ENCODE data around the gene INF2.
"Not testable (repeated sequence)": the region's sequence is repeated elsewhere in the genome, so short reads cannot be mapped to it uniquely, and the experiment has no call there.

The INF2 gene

DNA sequence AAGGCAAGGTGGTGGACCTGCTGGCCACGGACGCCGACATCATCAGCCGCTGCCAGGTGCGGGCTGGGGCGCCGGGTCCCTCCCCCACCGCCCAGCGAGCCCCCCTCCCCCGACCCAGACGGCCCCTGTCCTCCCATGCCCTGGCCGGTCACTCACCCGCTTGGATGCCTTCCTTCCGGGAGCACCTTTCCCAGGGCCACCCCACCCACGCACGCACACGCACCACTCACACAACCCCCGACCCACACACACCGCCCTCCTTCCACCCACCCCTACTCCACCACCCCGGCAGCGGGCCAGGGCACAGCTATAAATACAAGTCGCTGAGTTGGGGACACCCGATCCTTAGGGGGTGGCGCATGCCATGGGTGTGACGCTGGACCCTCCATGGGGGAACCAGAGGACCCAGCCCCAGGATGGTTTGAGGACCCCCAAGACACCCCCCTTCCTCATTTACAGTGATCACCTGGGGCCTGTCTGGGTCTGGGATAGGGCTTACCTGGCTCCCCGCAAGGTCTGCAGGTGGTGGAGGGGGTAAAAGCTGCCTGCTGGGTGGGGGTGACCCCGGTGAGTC is 35.1 kb downstream of the INF2 start:
- DNase-seq = no peak

DNA sequence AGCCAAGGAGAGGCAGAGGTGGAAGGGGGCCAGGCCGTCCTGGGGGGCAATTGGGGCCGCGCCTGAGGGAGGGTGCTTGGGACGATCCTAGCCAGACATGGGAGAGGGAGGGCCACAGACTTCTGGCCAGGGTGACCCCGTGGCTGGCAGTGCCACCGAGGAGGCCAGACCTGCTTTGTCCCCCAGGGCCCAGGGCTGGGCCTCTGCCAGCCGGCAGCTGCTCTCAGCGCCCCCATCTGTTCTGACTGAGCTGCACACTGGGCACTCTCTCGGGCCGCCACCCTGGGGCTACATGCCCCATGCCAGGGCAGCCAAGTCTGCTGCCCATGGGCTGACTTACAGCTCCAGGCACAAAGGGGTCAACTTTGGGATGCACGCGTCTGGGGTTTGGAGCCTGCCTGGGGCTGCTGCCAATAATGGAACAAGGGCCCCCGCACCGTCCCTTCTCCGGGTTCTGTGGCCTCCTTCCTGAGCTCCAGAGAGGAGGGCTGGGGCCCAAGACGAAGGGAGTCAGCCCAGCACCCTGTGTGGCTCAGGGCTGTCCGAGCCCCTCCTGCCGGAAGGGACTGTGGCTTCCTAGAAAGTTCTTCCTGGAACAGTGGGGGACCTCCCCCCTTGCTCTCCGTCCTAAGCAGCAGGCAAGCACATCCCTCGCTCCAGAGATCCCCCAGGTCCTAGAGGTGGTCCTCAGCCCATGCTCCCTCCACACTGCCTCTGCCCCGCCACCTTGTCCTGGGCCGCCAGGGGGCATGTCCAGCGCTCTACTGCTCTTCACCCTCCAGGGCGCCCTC is 35.8 kb downstream of the INF2 start:
- DNase-seq = no peak

DNA sequence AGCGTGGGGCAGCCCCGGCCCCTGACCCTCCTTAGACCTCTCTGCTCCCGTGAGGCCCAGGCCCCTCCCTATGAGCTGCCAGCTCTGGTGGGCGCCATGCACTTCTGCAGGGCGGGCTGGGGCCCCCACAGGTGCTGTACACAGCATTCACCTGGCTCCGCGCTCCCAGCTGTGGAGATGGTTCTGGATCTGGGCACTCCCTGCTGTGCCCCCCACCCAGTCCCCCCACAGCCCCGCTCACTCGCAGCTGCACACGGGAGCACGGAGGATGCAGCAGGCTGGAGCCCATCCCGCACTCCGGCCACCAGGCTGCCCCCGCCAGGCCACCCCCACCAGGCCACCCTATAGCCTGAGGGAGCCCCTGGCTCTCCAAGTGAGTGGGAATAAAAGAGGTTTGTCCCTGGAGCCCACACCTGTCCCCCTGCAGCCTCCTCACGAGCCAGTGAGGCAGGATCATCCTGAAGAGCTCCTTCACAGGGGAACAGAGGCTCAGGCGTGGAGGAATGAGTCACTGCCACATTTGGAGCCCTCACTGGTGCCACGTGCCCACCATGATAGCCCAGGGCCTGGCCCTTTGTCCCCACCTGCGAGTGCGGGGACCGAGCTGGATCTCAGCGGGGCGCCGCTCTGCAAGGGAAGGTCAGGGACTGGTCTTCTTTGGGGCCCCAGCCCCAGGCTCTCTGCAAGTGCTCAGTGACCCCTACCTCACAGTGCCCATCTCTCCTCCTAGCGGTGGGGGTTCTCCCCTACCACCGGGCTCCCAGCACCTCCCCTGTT is 36.5 kb downstream of the INF2 start:
- DNase-seq = no peak

DNA sequence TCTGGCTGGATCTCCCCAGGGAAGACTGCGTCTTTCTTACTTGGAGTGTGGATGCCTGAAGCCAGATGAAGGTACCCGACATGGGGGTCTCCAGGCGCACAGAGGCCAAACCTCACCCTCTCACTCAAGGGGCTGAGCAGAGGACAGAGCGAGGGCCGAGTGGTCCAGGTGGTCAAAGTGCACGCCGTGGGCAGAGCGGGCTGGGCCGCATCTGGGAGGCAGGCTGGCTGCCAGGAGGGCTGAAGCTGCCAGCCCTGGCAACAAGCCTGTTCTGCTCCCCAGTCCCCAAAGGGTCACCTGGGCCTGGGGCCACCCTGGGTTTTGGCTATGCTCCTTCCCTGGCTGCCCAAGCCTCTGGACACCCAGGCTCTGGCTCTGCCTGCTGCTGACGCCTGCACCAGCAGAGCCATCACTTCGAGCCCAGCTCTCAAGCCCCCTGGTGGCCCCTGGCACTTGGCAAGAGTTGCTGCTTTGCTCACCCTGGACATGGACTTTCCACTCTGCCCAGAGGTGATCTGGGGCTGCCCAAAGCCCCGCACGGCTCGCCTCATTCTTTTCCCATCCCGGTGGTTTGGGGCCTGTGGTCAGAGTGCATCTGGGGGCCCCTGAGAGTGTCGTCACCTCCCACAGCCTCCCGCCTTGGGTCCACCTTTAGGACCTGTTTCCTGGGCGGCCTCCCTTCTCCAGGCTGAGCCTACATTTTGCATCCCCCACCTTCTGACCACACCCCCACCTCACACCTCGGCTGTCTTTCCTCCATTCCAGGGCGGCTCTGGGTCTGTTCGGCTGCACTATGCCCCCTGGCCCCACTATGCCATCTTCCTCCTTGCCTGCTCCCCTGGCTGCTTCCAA is 37.4 kb downstream of the INF2 start:
- DNase-seq = no peak

DNA sequence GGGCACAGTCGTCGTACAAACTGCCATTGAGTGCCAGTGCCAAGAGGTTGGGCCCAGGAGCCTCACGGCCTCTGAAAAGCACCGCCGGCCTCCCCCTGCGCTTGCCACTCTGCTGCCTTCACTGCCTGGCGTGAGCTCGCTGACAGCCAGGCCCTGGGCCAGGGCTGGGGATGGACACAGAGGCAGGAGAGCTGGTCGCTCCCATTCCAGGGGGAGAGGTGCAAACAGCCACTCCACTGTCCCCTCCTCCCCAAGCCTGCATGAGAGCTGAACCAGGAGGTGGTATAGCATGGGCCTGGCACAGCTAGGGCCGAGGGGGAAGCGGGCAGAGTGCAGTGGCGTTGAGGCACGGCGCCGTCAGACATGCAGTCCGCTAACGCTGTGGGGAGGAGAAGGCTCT is 39.2 kb downstream of the INF2 start:
- DNase-seq = no peak

DNA sequence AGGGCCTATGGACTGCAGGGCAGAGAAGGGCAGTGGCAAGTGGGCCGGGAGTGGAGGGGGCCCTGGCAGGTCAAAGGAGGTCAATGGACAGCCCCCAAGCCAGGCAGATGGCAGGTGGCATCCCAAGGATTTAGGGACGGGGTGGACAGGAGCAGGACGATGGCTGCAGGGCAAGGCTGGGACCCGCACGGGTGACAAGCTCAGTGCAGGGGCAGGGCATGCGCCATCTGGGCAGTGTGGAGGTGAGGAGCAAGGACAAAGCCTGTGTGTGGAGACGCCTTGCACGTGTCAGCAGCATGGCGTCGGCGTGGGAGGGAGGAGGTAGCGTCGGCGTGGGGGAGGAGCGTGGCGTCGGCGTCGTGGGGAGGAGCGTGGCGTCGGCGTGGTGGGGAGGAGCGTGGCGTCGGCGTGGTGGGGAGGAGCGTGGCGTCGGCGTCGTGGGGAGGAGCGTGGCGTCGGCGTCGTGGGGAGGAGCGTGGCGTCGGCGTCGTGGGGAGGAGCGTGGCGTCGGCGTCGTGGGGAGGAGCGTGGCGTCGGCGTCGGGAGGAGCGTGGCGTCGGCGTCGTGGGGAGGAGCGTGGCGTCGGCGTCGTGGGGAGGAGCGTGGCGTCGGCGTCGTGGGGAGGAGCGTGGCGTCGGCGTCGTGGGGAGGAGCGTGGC is 39.9 kb downstream of the INF2 start:
- not testable (repeated sequence) for DNase-seq

DNA sequence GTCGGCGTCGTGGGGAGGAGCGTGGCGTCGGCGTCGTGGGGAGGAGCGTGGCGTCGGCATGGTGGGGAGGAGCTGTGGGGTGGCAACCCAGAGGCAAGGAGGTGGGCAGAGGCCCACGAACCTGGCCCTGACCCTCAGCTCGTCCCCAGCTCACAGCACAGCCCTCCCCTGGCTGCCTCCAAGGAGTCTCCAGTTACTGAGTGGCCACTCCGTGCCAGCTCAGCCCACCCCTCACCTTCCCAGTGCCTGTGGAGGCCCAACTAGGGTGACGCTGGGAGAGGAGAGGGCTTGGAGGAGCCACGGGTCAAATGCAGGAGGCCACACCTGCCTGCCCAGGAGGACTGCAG is 40.4 kb downstream of the INF2 start:
- DNase-seq = no peak

DNA sequence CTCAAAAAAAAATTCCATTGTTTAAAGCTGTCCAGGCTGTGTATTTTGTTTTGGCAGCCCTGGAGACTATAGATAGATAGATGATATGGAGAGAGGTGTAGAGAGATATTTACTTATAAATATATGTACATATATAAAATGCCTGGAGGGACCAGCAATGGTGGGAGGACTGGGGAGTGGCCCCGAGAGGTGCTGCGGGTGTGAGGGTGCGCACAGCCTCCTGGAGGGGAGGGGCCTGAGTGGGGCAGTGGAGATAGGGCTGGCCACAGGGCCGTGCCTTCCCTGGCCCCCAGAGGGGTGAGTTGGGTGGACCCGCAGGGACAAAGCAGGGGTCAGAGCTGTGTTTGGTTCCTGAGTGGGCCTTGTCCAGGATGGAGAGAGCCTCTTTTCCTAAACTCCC is 41.1 kb downstream of the INF2 start:
- no peak for DNase-seq

DNA sequence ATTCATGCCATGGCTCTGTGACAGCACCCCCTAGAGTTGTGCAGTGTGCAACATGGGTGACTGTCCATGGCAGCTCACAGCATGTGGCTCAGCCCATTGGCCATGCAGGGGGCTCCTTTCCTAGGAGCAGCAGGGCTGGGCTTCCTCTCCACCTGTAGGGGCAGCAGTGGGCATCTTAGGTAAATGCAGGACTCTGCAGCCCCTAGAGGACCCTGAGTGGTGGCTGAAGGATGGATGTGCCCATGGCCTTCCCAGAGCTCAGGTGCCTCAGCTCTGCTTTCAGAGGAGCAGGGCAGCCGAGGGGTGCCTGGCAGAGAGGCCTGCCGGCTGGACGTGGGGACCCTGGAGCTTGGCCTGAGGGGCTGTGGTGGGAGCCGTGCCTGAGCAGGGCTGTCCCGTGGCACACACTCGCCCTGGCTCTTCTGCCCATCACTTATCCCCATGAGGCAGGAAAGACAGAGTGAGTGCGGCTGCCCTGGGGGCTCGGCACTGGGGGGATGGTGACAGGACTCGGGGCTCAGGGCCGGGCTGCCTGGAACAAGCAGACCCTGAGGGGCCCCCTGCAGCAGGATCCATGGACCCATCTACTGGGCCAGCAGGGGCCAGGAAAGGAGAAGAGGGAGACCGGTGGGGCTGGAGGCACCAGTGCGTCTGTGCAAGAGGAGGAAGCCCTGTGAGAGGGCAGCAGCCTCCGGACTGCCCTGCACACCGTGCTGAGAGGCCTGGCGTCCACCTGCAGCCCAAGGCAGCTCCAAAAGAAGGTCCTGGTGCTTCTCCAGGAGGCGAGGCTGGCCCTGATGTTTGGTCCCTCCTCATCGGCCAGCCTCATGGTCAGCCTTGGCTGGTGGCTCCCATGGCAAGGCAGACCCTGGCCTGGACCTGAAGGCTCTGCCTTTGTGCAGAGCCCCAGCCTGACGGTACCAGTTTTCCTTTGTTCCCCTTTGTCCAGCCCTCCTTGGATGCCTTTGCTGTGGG is 42.2 kb downstream of the INF2 start:
- no peak for DNase-seq

DNA sequence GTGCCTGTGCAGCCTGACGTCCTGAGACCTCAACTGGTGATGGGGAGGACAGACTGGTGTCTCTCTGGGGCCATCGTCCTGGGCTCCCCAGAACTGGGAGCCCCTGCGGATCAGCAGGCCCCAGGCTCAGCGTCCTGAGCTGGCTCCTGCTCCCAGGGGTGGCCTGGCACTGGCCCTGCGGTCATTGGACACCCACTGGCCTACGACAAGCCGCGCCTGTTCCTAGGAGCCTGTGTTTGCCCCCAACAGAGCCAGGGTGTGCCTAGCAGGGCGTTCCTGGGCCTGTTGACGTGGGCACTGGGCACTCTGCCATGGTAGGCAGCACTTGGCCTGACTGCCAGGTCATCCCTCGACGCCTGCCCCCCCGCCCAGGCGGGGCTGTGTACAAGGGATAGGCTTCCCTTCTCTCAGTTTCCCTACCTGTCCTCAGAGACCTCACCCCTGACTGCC is 43.0 kb downstream of the INF2 start:
- DNase-seq = no peak

DNA sequence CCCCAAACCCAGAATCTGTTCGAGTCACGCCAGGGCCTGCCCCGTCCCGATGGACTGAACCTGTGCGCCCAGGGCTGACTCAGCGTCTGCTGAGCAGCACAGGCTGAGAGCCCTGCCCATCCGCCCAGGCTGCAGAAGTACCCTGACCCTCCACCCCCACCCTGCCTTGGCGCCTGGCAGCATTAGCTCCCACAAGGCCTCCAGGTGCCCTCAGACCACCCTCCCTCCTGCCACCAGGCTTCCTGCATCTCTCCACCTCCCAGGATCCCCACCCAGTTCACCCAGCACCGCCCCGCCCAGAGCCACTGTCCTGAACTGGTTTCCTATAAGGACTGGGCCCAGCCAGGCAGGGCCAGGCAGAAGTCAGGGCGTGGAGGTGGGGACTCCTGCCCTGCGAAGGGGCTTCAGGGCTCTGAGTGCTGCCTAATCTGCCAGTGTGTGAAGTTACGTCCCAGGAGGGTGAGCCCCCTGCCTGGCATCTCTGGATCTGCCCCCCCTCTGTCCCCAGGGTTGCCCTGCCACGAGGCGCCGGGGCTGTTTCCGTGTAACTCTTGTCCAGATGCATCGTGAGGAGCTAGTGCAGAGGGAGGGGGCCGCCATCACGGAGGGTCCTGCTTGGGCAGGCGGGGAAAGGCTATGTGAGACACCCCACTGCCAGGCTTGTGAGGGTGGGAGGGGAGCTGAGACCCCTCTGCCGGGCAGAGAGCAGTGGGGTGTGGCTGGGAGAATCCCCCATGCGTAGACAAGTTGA is 43.7 kb downstream of the INF2 start:
- no peak for DNase-seq

DNA sequence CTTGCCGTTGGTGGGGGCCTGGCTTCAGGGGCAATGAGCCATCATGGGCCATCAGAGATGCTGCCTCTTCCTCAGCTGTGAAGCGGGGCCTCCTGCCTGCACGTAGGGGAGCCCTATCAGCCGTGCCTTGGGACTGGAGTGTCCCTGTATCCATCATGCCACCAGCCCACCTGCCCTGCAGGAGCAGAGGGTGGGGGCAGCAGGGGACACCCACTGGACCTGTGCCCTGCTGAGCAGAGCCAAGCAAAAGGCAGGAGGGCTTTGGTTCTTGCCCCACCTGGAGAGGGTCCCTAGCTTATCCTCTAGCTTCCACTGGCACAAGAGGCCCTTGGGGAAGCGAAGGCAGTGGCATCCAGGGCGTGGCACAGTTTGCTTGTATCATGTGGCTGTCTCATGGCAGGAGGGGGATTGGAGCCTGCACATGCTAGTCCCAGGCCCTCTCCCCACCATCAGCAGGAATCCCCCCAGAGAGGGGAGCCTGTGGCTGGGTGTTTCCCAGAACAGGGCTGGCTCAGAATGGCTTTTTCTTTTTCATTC is 44.7 kb downstream of the INF2 start:
- no peak for DNase-seq

DNA sequence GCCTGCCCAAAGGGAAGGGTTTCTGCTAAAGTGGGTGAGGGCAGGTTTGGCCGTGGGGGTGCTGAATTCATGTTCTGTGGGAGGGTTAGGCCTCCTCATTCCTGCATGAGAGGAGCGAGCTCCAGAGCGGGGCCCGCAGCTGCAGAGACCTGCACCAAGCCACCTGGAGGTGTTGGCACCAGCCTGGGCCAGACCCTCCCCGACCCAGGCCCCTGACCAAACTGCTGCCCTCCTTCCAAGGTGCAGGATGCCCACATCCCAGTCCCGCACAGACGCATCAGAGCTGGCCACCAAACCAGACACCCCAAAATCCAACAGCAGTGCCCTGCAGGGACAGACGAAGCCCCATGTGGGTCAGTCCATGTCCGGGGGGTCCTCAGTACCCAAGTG is 45.2 kb downstream of the INF2 start:
- DNase-seq = no peak

DNA sequence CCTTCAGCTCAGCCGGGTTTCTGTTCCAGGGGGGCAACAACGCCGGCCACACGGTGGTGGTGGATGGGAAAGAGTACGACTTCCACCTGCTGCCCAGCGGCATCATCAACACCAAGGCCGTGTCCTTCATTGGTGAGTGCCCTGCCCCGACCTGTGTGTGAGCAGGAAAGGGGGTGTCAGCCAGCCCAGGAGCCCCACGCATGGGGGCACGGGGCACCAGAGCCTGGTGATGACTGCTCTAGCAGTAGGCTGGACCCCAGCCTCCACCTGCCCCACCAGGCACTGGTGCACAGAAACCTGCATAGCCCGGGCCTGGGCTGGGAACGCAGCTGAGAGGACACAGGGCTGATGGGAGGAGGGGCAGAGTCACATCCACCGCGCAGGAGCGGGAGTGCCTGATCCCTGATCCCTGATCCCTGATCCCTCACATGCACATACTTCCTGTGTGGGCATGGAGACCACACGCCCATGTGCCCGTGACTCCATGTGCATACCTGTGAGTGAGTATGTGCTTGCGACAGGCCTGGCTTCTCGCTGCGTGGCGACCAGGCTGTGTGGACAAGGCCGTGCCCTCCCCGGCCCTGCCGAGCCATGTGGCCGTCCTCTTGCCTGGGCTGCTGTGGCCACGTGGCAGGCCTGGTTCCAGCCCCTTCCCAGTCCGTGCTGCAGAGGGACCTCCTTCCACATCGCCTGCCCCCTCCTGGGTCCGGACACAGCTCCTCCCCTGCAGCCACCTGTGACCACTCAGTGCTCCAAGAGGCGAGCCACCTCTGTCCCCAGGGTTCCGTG is 45.8 kb downstream of the INF2 start:
- no peak for DNase-seq

DNA sequence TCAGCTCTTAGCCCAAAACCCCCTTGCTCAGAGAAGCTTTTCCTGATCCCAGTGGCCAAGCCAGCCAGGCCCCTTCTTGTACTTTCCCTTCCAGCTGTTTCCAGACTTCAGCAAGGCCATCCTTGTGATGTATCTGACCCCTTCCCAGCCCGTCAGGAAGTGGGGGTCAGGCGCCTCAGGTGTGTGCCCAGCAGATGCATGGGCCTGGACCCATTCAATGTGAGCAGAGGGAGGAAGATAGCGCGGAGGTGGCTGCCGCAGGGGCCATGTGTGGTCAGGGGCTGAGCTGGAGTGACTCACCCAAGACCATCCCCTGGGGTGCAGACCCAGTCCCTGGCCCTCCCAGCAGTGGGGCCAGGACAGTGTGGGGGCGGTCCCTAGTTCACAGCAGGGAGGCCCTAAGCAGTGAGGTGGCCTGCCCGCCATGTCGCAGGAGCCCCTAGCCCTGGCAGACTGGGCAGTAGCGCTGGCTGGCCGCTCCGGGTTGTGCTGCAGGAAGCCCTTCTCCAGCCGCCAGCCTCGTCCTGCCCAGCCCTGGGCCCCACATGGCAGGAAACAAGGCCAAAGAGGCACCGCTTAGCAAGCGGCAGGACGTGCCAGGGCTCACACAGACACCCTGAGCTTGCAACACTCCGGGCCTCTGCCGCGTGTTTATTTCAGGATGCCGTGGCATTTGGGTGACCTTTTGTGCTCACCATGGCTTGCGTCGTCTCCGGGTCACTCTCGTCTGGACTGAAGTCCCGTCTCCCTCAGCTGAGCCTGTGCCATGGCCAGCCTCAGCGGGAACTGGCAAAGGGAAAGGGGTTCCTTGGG is 46.6 kb downstream of the INF2 start:
- no peak for DNase-seq

DNA sequence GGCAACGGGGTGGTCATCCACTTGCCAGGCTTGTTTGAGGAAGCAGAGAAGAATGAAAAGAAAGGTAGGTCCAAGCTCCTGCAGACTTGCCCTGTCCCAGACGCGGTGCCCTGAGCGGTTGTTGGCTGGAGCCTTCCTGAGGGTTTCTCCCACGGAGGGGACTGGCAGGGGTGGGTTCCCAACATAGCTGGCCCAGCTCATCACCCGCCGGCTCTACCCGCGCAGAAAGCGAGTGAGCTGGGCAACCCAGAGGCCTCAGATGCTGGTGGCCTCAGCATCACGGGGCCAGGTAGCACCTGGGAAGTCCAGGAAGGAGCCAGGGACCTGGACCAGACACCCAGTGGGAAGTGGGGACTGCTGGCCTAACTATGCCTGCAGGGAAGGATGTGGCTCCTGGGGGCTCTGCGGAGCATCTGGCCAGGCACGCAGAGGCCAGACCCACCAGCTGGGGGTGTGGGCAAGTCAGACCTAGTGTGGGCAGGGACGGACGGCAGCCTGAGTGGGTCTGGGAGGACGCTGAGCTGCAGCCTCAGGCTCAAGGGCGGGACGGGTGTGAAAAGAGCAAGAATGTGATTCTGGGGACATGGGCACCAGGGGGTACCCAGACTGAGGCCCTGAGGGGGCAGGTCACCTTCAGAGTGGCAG is 49.1 kb downstream of the INF2 start:
- no peak for DNase-seq

DNA sequence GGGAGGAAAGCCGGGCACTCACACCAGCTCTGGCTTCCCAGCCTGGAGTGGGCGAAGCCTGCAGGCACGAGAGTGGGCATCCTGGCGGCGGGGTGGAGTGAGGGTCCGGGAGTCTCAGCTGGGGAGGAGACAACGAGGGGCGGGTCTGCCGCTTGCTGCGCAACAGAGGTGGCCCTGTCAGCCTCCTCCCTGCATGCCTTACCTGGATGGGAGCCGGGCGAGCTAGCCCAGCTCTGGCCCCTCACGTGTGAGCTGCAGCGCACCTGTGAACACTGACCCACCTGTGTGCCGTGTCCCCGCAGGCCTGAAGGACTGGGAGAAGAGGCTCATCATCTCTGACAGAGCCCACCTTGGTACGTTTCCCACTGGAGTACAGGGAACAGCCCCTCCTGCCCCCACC is 49.6 kb downstream of the INF2 start:
- DNase-seq = no peak

Measured in NK-92 treated with Interleukin-12 subunit alpha and Interleukin-12 subunit beta, amount 100 ng/mL, for 24 hours (cell line).